Fibroblast of the conjunctiva (primary cell): ENCODE results near the gene KRT27.
A peak's percentile ranks its signal among the peaks of the same experiment; 100 is the strongest.
"Not testable (repeated sequence)": the region's sequence is repeated elsewhere in the genome, so short reads cannot be mapped to it uniquely, and the experiment has no call there.

ENCODE experiments used
- DNase-seq: peaks from one replicate; pipeline ENCODE4 v3.0.0-alpha.2; 2010; ENCODE audit warnings: low read depth

KRT27 gene

GRCh38 chr17:40782450-40782849 is at the start of gene KRT27:
Gene KRT27, minus strand, starts transcription at chr17:40782550. Its CDS starts 57 bp downstream, at chr17:40782493.
- DNase-seq: no peak

GRCh38 chr17:40830085-40830776 is 47.9 kb upstream of the KRT27 start:
- DNase-seq: no peak

GRCh38 chr17:40828454-40829044 is 46.2 kb upstream of the KRT27 start:
- no peak for DNase-seq

GRCh38 chr17:40827746-40828453 is 45.5 kb upstream of the KRT27 start:
- DNase-seq: peak; percentile 76

GRCh38 chr17:40825599-40825998 is 43.2 kb upstream of the KRT27 start:
- DNase-seq: no peak

- DNase-seq: no peak
Observed at GRCh38 chr17:40824015-40824832, 41.9 kb upstream of the KRT27 start.

- DNase-seq: no peak
Observed at GRCh38 chr17:40822132-40822812, 39.9 kb upstream of the KRT27 start, which contains the start of gene KRT10. Gene KRT10, minus strand, starts transcription at chr17:40822614. Its CDS starts 29 bp downstream, at chr17:40822585.

GRCh38 chr17:40821536-40821935 is 39.2 kb upstream of the KRT27 start:
- DNase-seq: no peak

- no peak for DNase-seq
Observed at GRCh38 chr17:40820228-40820838, 38.0 kb upstream of the KRT27 start.

GRCh38 chr17:40819528-40820125 is 37.3 kb upstream of the KRT27 start:
- DNase-seq: no peak

GRCh38 chr17:40818733-40819527 is 36.6 kb upstream of the KRT27 start:
- DNase-seq: peak; percentile 43

- no peak for DNase-seq
Observed at GRCh38 chr17:40818343-40818732, 36.0 kb upstream of the KRT27 start.

GRCh38 chr17:40817103-40817682 is 34.8 kb upstream of the KRT27 start:
- DNase-seq: no peak

GRCh38 chr17:40816569-40816968 is 34.2 kb upstream of the KRT27 start:
- no peak for DNase-seq

GRCh38 chr17:40815381-40815780 is 33.0 kb upstream of the KRT27 start:
- no peak for DNase-seq

GRCh38 chr17:40814657-40815056 is 32.3 kb upstream of the KRT27 start:
- DNase-seq: not testable (repeated sequence)

GRCh38 chr17:40813804-40814203 is 31.5 kb upstream of the KRT27 start:
- DNase-seq: no peak

GRCh38 chr17:40812639-40813038 is 30.3 kb upstream of the KRT27 start:
- DNase-seq: no peak

GRCh38 chr17:40810494-40810893 is 28.1 kb upstream of the KRT27 start:
- DNase-seq: no peak
